IPS-NIHi11 (cell line): ENCODE results near the gene CLEC2L.

Experiments used
- DNase-seq: peaks from one replicate; pipeline ENCODE4 v3.0.0; 2012; ENCODE audit warnings: mixed read lengths, low spot score

Gene CLEC2L

DNA sequence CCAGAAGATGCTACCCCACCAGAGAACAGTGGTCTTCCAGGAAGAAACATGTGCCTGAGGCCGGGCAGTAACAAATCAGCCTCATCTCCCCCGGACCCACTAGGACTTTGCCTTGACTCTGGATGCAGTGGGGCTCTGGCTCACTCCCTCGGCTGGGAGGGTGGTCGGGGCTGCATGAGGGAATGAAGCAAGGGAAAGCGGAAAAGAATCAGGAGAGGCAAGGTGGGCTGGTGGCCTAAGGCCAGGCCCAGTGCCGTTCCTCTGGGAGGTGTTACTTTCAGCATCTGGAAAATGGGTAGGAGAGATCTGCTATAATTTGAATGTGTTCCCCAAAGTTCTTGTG is 51.8 kb downstream of the CLEC2L start:
- no peak for DNase-seq

GRCh38 chr7:139576179-139576973 is 52.9 kb downstream of the CLEC2L start:
- no peak for DNase-seq

GRCh38 chr7:139580435-139580834 is 57.0 kb downstream of the CLEC2L start:
- DNase-seq, result no peak

GRCh38 chr7:139582130-139582650 is 58.7 kb downstream of the CLEC2L start:
- no peak for DNase-seq

- no peak for DNase-seq
Measured at GRCh38 chr7:139582671-139583155, 59.2 kb downstream of the CLEC2L start.

DNA sequence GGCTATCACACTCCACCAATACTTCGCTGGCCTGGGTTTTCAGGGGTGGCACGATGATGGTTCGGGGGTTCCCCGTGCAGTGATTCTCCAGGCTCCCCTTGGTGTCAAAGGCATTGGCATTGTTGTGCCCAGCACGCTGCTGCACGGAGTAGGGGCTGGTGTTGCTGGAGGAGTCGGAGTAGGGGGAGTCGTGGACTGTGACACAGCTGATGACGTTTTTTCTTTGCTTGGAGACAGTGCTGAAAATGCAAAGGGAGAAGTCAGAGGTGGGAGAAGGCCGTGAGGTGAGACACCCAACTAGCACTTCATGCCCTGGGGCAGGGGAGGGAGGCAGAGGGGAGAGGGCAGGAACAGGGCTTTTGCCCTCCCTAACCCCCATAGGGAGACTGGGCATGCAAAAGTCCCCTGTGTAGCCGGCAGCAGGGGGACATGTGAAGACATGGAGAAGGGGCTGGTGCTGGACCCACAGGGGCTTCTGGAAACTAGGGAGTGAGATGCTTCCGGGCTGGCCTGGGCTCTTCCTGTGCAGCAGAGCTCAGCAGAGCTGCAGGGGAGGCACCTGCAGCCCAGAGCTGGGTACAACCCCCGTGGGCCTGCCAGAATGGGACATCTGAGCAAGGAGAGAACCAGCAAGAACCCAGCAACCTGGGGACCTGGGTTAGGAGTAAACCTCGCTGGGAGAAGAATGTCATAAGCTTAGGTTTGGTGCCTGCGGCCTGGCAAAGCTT is 60.5 kb downstream of the CLEC2L start:
- DNase-seq, result no peak

DNA sequence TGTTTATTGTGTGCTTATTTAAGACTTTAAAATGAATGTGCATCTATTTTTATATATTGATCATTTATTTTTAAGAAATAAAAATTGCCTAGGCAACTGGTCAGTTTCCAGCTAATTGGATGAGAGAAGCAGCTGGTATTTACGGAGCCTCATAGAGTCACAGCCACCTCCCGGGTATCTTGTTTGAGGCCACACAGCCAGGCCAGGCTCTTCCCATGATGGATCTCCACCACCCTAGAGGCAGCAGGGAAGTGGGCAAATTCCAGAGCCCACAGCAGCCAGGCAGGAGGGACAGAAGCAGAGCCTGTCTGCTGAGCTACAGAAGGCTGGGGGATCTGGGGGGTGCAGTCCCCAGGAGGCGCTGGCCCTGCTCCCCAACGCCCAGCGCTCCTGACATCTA is 61.6 kb downstream of the CLEC2L start:
- no peak for DNase-seq

DNA sequence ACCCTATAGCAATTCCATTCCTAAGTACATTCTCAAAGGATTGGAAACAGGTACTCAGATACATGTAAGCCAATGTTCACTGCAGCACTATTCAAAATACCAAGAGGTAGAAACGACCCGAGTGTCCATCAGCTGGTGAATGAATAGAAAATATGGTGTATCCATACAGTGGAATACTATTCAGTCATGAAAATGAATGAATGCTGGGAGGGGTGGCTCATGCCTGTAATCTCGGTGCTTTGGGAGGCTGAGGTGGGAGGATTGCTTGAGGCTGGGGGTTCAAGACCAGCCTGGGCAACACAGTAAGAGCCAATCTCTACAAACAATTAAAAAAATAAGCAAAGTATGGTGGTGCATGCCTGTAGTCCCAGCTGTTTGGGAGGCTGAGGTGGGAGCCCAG is 62.8 kb downstream of the CLEC2L start:
- no peak for DNase-seq

GRCh38 chr7:139587535-139587934 is 64.0 kb downstream of the CLEC2L start:
- DNase-seq, result no peak

GRCh38 chr7:139588632-139589031 is 65.1 kb downstream of the CLEC2L start:
- no peak for DNase-seq

DNA sequence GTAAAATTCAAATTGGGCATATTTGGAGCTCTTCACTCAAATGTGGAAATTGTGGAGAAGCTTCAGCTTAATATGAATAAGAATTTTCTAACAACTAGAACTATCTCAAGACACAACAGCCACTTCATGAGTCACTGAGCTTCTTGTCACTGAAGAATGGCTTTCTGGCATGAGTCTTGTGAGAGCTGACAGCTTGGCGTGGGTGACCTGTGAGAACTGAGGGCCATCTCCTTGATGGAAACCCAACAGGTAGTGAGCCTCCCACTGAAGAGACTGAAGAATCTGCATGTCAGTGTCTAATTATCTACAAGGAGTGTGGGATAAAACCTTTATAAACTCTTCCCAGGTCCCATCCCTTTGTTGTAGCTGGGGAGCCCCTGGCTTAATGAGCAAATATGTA is 66.0 kb downstream of the CLEC2L start:
- no peak for DNase-seq

- DNase-seq, result no peak
Measured at GRCh38 chr7:139591550-139592195, 68.2 kb downstream of the CLEC2L start.

GRCh38 chr7:139592801-139593461 is 69.4 kb downstream of the CLEC2L start:
- no peak for DNase-seq

GRCh38 chr7:139594090-139594489 is 70.6 kb downstream of the CLEC2L start:
- DNase-seq, result no peak
